NOMO-1 treated with DMSO at 0.1 percent for 48 hours (cell line): Measurements from ENCODE around the gene SP2.

Experiments
- DNase-seq: peaks from one replicate; lab custom pipeline; 2025; ENCODE audit not compliant: unreplicated experiment; lab: John Stamatoyannopoulos, UW

The SP2 gene

GRCh38 chr17:47870056-47870455 lies 26.0 kb upstream of the SP2 start:
- DNase-seq = no peak

GRCh38 chr17:47871048-47871447 lies 25.0 kb upstream of the SP2 start:
- DNase-seq = no peak

DNA sequence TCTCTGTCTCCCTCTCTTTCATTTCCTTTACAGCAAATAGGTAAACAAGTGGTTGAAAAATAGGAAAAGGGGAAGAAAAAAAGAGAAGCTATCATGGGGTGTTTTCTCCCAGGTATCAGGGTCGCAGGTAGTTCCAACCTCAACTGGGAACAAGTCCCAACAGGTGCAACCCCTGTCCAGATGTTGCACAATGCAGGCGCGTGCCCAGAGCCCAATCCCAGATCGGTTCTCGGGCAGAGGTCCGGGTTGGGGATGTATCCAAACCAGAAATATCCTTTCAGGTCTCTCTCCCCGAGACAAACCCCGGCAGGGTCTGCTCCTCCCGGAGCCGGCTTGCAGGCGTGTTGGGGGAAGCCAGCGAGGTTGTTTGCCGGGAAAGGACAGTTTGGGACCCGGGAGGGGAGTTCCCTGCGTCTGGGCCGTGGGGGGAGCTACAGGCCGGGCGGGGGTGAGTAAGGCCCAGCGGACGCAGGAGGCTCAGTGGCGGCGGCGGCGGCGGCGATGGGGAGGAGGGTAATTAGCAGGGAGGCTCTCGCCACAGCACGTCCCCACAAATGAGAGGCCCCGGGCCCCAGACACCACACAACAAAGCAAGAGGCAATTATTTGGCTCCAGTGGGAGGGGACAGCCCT lies 23.9 kb upstream of the SP2 start:
- DNase-seq = peak; percentile 24

DNA sequence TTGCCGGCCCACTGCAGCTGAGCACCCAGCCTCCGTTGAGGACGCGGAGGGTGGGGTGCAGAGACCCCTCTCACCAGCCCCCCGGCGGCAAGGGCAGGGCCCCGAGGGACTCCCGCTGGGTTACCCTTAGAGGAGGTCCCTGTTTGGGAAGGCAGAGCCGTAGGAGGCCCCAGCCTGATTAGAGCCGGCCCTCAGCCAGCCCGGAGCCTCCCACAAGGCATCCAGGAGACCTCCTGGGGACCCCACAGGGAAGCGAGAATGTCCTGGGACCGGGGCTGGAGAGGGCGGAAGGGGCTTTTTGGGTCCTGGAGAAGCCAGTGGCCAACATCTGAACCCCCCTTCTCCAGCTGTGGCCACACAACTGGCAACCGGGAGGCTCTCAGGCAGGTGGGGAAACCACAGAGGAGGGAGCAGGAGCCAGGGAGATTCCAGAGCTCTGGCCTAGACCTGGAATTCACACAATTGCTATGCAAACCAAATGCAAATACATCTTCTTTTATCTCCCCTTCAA lies 23.3 kb upstream of the SP2 start:
- DNase-seq = no peak

- DNase-seq = peak; percentile 35
Measured at GRCh38 chr17:47873200-47874090, 22.6 kb upstream of the SP2 start.

DNA sequence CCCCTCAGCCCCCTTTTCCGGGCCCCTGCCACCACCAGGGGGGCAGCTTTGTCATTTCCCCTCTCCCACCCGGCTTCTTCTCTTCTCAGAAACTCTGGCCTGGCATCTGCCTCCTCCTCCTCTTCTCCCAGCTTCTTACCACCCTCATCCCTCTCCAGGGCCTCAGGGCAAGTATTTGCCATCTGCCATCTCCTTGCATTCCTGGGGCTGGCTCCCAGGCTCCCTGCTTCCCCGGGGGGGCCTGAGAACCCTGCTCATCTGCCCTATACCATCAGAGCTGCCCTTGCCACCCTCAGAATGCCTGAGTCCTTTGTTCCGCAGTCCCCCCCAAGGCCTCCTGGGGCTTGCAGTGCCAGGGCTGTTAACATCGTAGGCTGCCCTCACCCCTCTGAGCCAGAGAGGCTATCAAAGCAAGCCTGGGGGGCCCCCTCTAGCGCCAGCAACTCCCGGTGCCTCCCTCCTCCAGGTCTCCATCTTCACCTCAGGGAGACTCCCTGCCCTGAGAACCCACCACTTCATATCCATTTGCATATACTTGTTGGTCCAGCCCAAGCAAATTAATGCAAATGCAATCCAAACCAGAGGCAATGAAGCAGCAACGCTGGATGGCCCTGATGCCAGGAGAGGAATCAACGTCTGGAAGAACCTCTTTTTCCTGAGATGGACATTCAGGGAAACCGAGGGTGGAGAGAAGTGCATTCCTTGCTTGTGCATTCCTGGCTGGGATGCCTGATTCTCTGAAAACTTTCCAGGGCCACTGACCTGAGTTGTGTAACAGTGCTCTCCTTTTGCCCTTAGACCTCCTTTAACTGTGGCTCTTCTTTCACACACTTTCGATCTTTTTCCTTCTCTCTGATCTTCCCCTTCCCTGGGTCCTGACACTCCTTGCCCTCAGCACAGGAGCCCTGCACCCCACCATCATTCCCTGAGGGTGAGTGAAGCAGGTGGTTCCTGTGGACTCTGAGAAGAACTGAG lies 20.7 kb upstream of the SP2 start:
- DNase-seq = no peak

DNA sequence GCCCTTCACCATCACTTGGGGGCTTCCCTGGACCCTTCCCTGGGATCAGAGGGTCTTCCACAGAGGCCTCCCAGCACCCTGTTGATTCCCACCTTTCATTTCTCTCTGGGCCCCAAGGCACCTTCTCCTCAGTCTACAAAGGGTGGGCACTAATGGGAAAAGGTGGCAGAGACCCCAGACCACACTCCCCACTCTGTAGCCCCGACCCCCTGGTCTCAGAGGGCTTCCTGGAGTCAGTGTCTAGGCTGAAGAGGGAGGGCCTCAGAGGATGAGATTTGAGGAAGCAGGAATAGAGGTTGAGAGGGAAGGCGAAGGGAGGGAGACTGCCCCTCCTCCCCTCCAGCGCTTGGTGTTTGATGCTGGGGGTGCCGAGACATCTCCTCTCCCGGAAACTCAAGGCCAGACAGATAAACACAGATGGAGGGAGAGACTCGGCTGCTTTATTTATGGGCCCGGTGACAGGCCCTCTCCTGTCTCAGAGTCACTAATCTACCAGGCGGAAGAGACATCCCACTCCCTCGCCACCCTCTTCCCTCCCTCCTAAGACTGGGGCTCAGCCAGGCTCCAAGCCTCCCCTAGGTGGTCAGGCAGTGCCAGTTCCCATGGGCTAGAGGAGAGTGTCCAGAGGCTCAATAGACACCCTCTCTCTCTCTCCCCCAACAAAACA lies 18.5 kb upstream of the SP2 start:
- no peak for DNase-seq

DNA sequence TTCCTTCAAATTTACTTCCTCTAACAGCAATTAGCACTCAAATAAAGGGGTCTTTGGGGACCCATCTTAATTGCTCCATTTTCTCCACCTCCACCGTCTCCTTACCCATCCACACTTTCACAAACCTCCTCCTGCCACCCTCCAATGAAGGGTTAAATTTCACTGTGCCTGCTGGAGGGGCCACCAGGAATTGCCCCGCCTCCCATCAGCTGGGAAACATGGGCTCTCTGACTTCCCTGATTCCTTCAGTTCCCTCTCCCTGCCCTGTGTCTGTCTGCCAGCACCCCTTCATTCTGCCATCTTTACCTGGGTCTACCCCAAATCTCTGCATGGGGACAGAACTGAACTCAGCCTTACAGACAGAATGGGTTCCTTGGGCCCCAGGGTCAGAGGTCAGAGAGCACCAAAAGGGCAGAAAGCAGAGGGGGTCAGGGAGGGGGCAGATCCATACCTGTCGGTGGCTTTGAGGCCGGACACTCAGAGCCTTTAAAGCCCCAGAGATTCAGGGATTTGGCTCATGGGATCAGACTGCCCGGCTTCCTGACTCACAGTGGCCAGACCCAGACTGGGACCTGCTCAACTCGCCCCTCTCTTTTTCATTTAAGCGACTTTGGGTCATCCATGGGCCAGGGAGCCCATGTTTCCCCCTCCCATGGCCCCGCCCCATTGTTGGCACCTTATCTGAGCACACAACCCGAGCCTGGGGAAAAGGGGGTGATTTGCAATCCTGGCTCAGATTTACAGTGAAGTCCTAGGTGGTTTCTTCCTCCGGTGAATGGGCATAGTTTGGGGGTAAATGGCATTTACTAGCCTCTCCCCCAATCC lies 17.6 kb upstream of the SP2 start:
- no peak for DNase-seq

- DNase-seq = no peak
Measured at GRCh38 chr17:47879028-47879585, 16.9 kb upstream of the SP2 start.

- DNase-seq = no peak
Measured at GRCh38 chr17:47879776-47880454, 16.1 kb upstream of the SP2 start.

DNA sequence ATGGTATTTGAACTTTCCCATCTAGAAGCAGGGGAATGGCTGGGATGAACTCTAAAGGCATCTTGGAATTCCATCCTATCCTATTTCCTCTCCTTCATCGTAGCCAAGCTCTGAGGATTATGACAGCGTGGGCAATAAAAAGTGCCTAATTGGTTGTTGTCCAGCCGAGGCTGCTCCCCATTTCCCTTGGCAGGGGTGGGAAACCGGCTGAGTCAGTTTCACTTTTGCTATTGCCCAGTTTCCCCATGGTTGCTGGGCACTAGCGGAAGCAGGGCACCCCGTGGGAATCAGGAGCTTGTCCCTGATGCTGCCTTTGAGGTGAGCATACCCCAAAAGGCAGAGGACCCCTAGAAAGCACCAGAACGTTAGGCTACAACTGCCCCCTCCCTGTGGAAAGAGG lies 13.8 kb upstream of the SP2 start:
- no peak for DNase-seq

DNA sequence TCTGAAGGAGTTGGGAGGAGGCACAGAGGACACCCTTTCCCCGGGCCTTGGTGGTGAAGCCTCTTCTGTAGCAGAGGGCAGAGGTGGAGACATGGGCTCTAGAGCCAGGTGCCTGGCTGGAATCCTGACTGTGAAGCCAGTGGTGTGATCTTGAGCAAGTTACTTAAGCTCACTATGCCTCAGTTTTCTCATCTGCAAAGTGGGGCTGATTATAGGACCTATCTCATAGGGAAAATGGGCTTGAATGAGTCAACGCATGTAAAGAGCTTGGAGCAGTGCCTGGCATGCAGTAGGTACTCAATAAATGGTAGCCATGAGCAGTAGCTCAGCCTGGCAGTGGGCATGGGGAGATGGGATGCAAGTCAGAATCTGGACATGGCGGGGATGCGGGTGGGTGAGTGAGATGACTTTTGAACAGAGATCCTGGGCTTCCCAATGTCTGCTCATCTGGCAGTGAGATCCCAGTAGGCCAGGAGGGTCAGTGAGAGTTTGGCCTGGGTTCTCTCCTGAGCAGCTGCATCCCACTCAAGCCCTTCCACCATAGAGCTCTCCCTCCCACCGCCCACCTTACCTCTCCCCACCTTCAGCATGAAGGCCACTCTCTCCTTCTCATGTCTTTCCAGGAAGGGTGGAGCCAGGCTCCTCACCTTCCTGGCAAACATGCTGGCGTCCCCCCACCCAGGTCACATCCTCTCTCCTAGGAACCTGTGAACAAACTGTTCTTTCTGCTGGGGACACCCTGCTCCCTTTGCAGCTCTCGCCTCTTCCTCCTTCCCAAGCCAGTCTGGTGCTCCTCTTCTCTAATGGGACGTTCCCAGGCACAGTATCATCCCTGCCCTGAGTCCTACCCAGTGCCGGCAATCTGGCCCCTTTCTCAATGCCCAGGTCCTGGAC lies 13.1 kb upstream of the SP2 start:
- DNase-seq = no peak

DNA sequence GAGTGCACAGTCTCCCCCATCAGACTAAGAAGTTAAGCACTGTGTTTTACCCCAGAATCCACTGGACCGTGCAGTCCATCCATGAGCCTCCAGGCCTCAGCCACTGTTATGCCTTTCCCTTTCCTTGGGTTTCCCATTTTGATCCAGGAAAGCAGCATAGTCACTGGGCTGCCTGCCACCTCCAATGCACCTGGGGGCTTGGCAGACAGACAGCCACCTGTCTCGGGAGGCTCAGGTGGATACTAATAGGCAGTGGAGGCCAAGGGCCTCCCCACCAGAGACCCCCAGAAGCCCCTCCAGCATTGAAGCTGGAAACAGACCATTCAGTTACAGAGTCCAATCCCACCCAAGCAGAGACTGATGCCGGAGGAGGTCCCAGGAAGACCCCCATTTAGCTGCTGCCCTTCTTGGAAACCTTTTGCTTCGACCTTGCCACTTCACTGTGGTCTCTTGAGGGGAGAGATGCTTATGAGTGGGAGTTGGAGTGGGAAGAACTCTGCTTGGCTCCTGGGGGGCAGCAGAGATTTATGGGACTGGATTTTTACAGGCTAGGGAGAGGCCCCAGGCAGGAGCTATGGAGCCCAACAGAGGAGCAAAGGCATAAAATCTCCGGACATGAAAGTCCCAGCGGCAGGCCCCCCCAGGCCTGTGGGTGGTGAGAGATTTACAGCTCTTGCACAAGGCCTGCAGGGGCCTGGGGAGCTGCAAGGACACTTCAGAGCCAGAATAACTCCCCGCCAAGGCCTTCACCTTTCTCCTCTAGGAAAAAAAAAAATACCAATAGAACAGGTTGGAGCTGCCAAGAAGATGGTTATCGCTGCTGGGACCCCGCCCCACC lies 12.2 kb upstream of the SP2 start:
- no peak for DNase-seq

DNA sequence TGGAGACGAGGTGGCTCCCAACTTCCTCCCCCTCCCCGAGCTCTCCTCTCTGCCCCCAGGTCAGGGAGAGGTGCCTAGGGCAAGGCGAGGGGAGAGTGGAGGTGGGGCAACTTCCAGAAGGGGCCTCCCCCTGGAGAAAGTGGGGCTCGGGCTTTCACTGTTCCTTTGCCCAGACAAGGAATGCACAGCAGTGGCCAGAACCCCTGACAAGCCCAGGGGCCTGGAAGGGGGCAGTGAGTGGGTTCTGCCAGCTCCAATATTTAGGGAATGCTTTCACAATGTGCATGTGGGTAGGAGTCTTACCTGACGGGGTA lies 11.7 kb upstream of the SP2 start:
- no peak for DNase-seq

- DNase-seq = no peak
Measured at GRCh38 chr17:47884905-47885730, 10.9 kb upstream of the SP2 start.

- DNase-seq = no peak
Measured at GRCh38 chr17:47888293-47888692, 7.7 kb upstream of the SP2 start.
